Measurements from ENCODE around the gene STK26.

DNA sequence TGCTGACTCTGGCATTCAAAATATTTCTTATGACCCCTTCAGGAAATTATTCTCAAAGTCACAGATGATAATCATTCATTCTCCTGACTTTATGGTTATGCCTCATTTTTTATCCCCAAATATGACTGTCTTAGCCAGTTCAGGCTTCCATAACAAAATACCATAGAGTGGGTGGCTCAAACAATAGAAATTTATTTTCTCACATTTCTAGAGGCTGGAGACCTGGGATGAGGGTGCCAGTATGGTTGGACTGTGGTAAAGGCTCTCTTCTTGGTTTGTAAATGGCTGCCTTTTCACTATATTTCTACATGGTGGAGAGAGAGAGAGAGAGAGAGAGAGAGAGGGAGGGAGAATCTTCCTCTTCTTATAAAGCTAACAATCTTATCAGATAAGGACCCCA is 84.2 kb downstream of the STK26 start:
- TF ChIP-seq RAD21 (IDR thresholded peaks at IDR 0.05; ENCODE audit: low read length) (no peak), POLR2A (IDR thresholded peaks at IDR 0.05; ENCODE audit: low read depth, low read length) (no peak), CEBPB (IDR thresholded peaks at IDR 0.05; ENCODE audit: low read depth, low read length) (no peak), BHLHE40 (IDR thresholded peaks at IDR 0.05; ENCODE audit: low read depth, low read length) (no peak), SMC3 (IDR thresholded peaks at IDR 0.05; ENCODE audit: low read depth, low read length) (no peak), RFX5 (IDR thresholded peaks at IDR 0.05; ENCODE audit: low read depth, low read length) (no peak), FOS (IDR thresholded peaks at IDR 0.05; ENCODE audit: low read depth, low read length) (no peak), MAFK (IDR thresholded peaks at IDR 0.05; ENCODE audit: low read depth, low read length) (no peak)
- TF ChIP-seq, protein P1, sequence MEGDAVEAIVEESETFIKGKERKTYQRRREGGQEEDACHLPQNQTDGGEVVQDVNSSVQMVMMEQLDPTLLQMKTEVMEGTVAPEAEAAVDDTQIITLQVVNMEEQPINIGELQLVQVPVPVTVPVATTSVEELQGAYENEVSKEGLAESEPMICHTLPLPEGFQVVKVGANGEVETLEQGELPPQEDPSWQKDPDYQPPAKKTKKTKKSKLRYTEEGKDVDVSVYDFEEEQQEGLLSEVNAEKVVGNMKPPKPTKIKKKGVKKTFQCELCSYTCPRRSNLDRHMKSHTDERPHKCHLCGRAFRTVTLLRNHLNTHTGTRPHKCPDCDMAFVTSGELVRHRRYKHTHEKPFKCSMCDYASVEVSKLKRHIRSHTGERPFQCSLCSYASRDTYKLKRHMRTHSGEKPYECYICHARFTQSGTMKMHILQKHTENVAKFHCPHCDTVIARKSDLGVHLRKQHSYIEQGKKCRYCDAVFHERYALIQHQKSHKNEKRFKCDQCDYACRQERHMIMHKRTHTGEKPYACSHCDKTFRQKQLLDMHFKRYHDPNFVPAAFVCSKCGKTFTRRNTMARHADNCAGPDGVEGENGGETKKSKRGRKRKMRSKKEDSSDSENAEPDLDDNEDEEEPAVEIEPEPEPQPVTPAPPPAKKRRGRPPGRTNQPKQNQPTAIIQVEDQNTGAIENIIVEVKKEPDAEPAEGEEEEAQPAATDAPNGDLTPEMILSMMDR (conservative IDR thresholded peaks at IDR 0.05; ENCODE audit: low read depth, low read length) = no peak
- TF ChIP-seq, protein P2, sequence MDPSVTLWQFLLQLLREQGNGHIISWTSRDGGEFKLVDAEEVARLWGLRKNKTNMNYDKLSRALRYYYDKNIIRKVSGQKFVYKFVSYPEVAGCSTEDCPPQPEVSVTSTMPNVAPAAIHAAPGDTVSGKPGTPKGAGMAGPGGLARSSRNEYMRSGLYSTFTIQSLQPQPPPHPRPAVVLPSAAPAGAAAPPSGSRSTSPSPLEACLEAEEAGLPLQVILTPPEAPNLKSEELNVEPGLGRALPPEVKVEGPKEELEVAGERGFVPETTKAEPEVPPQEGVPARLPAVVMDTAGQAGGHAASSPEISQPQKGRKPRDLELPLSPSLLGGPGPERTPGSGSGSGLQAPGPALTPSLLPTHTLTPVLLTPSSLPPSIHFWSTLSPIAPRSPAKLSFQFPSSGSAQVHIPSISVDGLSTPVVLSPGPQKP (IDR thresholded peaks at IDR 0.05; ENCODE audit: borderline replicate concordance, low read depth, low read length) = no peak
- TF ChIP-seq, protein P3, sequence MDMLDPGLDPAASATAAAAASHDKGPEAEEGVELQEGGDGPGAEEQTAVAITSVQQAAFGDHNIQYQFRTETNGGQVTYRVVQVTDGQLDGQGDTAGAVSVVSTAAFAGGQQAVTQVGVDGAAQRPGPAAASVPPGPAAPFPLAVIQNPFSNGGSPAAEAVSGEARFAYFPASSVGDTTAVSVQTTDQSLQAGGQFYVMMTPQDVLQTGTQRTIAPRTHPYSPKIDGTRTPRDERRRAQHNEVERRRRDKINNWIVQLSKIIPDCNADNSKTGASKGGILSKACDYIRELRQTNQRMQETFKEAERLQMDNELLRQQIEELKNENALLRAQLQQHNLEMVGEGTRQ (IDR thresholded peaks at IDR 0.05; ENCODE audit: low read depth, low read length) = no peak
